Neural crest cell (in vitro differentiated cells): ENCODE results near the gene JHY. TPM values are rescaled to one million over a fixed set of nuclear protein-coding genes. Genes with fewer than 3 reads are reported as not detected.
A peak's percentile ranks its signal among the peaks of the same experiment; 100 is the strongest.

Source experiments
- DNase-seq: peaks from one replicate; pipeline ENCODE4 v3.0.0; 2021; ENCODE audit warnings: low read depth, mixed read lengths, low spot score
- H3K27ac Mint-ChIP-seq: one replicate; pipeline ENCODE4 v1.8.0; 2021; ENCODE audit warnings: mild to moderate bottlenecking, mixed read lengths; ENCODE audit not compliant: unreplicated experiment
- H3K27me3 Mint-ChIP-seq: 2 replicates; pipeline ENCODE4 v1.8.0; 2021; ENCODE audit warnings: low read depth, mild to moderate bottlenecking, mixed read lengths
- H3K36me3 Mint-ChIP-seq: 2 replicates; pipeline ENCODE4 v1.8.0; 2021; ENCODE audit warnings: low read depth, mild to moderate bottlenecking, mixed read lengths
- H3K4me1 Mint-ChIP-seq: 2 replicates; pipeline ENCODE4 v1.8.0; 2021; ENCODE audit warnings: mixed read lengths
- H3K4me3 Mint-ChIP-seq: one replicate; pipeline ENCODE4 v1.8.0; 2021; ENCODE audit warnings: mild to moderate bottlenecking, mixed read lengths
- H3K9me3 Mint-ChIP-seq: 2 replicates; pipeline ENCODE4 v1.8.0; 2021; ENCODE audit warnings: mixed read lengths
- CTCF ChIP-seq: fragments of 200-600 bp; sonication (generic); conservative IDR thresholded peaks from 2 replicates; pipeline ENCODE4 v1.5.0; 2021; ENCODE audit warnings: antibody characterized with exemption, mild to moderate bottlenecking
- long read RNA-seq: library from polyadenylated mRNA; unstranded; transcript quantifications from one replicate; pipeline ENCODE4 v2.0.0, GENCODE V29; 2020
- total RNA-seq: library from RNA; stranded (reverse); gene quantifications from 2 replicates; pipeline ENCODE4 v1.2.1, GENCODE V29; 2021

The JHY gene
- total RNA-seq: 1.9 and 2.3 TPM in 2 replicates
- long read RNA-seq, partial matches to known transcripts: 2 of 3 reads
- long read RNA-seq, other reads (novel, unspliced or antisense): 1 of 3 reads

GRCh38 chr11:122882189-122882856, at the start of gene JHY:
JHY (plus strand) TSS chr11:122882759; CDS start chr11:122885850, 3,091 bp downstream.
- H3K4me1 Mint-ChIP-seq: peaks cover 34% of the 10 kb centered on the region
- H3K4me3 Mint-ChIP-seq: peak within 1 kb of the TSS; percentile 90
- peaks cover 33% of the 10 kb centered on the region for H3K27me3 Mint-ChIP-seq
- no peaks in the 10 kb centered on the region for H3K9me3 Mint-ChIP-seq
- H3K36me3 Mint-ChIP-seq: no peaks in the 10 kb centered on the region
- no peak for TF ChIP-seq CTCF
- DNase-seq: no peak
- no peak within 1 kb of the TSS for H3K27ac Mint-ChIP-seq

GRCh38 chr11:122833846-122834464, 48.6 kb upstream of the JHY start:
- no peak overlapping the region for H3K27ac Mint-ChIP-seq
- peaks cover 12% of the 10 kb centered on the region for H3K9me3 Mint-ChIP-seq
- H3K27me3 Mint-ChIP-seq: no peaks in the 10 kb centered on the region
- no peak overlapping the region for H3K4me3 Mint-ChIP-seq
- peaks cover 4% of the 10 kb centered on the region for H3K36me3 Mint-ChIP-seq
- no peak for DNase-seq
- H3K4me1 Mint-ChIP-seq: peaks cover 15% of the 10 kb centered on the region
- TF ChIP-seq CTCF: no peak

GRCh38 chr11:122836916-122837315, 45.6 kb upstream of the JHY start:
- TF ChIP-seq CTCF: no peak

GRCh38 chr11:122837528-122838346, 44.8 kb upstream of the JHY start:
- no peak overlapping the region for H3K27ac Mint-ChIP-seq
- DNase-seq: no peak
- H3K4me3 Mint-ChIP-seq: no peak overlapping the region
- peaks cover 14% of the 10 kb centered on the region for H3K9me3 Mint-ChIP-seq
- no peak for TF ChIP-seq CTCF
- peaks cover 10% of the 10 kb centered on the region for H3K4me1 Mint-ChIP-seq
- peaks cover 4% of the 10 kb centered on the region for H3K36me3 Mint-ChIP-seq
- H3K27me3 Mint-ChIP-seq: no peaks in the 10 kb centered on the region

More at GRCh38 chr11:122836916-122837315, 45.6 kb upstream of the JHY start:
- Mint-ChIP-seq H3K36me3 (peaks cover 4% of the 10 kb centered on the region), H3K4me1 (peaks cover 15% of the 10 kb centered on the region), H3K27ac (no peak overlapping the region), H3K27me3 (no peaks in the 10 kb centered on the region), H3K9me3 (peaks cover 13% of the 10 kb centered on the region), H3K4me3 (no peak overlapping the region)
- DNase-seq: no peak

GRCh38 chr11:122843281-122844141, 39.0 kb upstream of the JHY start:
- H3K27ac Mint-ChIP-seq: peak overlapping the region; percentile 15
- no peak overlapping the region for H3K4me3 Mint-ChIP-seq
- no peak for TF ChIP-seq CTCF
- no peaks in the 10 kb centered on the region for H3K4me1 Mint-ChIP-seq
- H3K27me3 Mint-ChIP-seq: no peaks in the 10 kb centered on the region
- H3K36me3 Mint-ChIP-seq: no peaks in the 10 kb centered on the region
- no peak for DNase-seq
- peaks cover 2% of the 10 kb centered on the region for H3K9me3 Mint-ChIP-seq
